ENCODE results near the gene CEACAM16.
"Not testable (repeated sequence)": the region's sequence is repeated elsewhere in the genome, so short reads cannot be mapped to it uniquely, and the experiment has no call there.

The CEACAM16 gene

GRCh38 chr19:44677019-44677811 is 21.7 kb upstream of the CEACAM16 start:
- DNase-seq (ENCODE audit: low read depth): peak; percentile 77

- no peak for DNase-seq (ENCODE audit: low read depth)
Measured at GRCh38 chr19:44680536-44680935, 18.4 kb upstream of the CEACAM16 start.

- DNase-seq (ENCODE audit: low read depth): no peak
Measured at GRCh38 chr19:44681992-44682790, 16.8 kb upstream of the CEACAM16 start.

GRCh38 chr19:44682807-44683206 is 16.1 kb upstream of the CEACAM16 start:
- DNase-seq (ENCODE audit: low read depth): no peak

GRCh38 chr19:44683434-44684210 is 15.3 kb upstream of the CEACAM16 start:
- DNase-seq (ENCODE audit: low read depth): no peak

- DNase-seq (ENCODE audit: low read depth): not testable (repeated sequence)
Measured at GRCh38 chr19:44684396-44684795, 14.6 kb upstream of the CEACAM16 start.

- DNase-seq (ENCODE audit: low read depth): peak; percentile 83
Measured at GRCh38 chr19:44684892-44685863, 13.8 kb upstream of the CEACAM16 start.

GRCh38 chr19:44685877-44686276 is 13.1 kb upstream of the CEACAM16 start:
- DNase-seq (ENCODE audit: low read depth): no peak

- no peak for DNase-seq (ENCODE audit: low read depth)
Measured at GRCh38 chr19:44686896-44687295, 12.1 kb upstream of the CEACAM16 start.

- DNase-seq (ENCODE audit: low read depth): no peak
Measured at GRCh38 chr19:44687888-44688287, 11.1 kb upstream of the CEACAM16 start.

- DNase-seq (ENCODE audit: low read depth): peak; percentile 54
Measured at GRCh38 chr19:44689290-44690130, 9.4 kb upstream of the CEACAM16 start.

- no peak for DNase-seq (ENCODE audit: low read depth)
Measured at GRCh38 chr19:44690131-44690440, 8.9 kb upstream of the CEACAM16 start.

GRCh38 chr19:44692379-44692721 is 6.6 kb upstream of the CEACAM16 start:
- no peak for DNase-seq (ENCODE audit: low read depth)

- DNase-seq (ENCODE audit: low read depth): no peak
Measured at GRCh38 chr19:44694184-44694579, 4.8 kb upstream of the CEACAM16 start.

- DNase-seq (ENCODE audit: low read depth): no peak
Measured at GRCh38 chr19:44696939-44697669, 1.8 kb upstream of the CEACAM16 start.

- DNase-seq (ENCODE audit: low read depth): no peak
Measured at GRCh38 chr19:44697670-44698034, 1.3 kb upstream of the CEACAM16 start.

- DNase-seq (ENCODE audit: low read depth): no peak
Measured at GRCh38 chr19:44700547-44700946, 1.6 kb downstream of the CEACAM16 start.

- DNase-seq (ENCODE audit: low read depth): no peak
Measured at GRCh38 chr19:44701228-44701627, 2.3 kb downstream of the CEACAM16 start.

GRCh38 chr19:44702551-44703176 is 3.7 kb downstream of the CEACAM16 start:
- no peak for DNase-seq (ENCODE audit: low read depth)

All from HS-27A (cell line).